H7 (cell line): ENCODE measurements around the gene RGS7. TPM values are rescaled to one million over a fixed set of nuclear protein-coding genes. Genes with fewer than 3 reads are reported as not detected.
"Not testable (repeated sequence)": the region's sequence is repeated elsewhere in the genome, so short reads cannot be mapped to it uniquely, and the experiment has no call there.

Source experiments
- DNase-seq: peaks from one replicate; pipeline ENCODE4 v3.0.0; 2012
- H3K27me3 ChIP-seq: 2 replicates; pipeline ENCODE4 v1.6.0; 2011; ENCODE audit warnings: mild to moderate bottlenecking, low read length; ENCODE audit not compliant: control insufficient read depth, insufficient read depth
- H3K36me3 ChIP-seq: replicated peaks from 2 replicates; pipeline ENCODE4 v1.5.1; 2011; ENCODE audit warnings: low read length; ENCODE audit not compliant: control insufficient read depth, insufficient read depth
- H3K4me3 ChIP-seq: 2 replicates; pipeline ENCODE4 v1.5.1; 2011; ENCODE audit warnings: low read depth, mild to moderate bottlenecking, control low read depth, low read length, moderate library complexity; ENCODE audit not compliant: insufficient read depth
- total RNA-seq: library from RNA; depleted of rRNA; stranded (reverse); fragments of >200 nt; shearing (Covaris generic); gene quantifications from 2 replicates; pipeline ENCODE4 v1.2.3, GENCODE V29; 2014

RGS7 gene
- total RNA-seq, 1 experiment from 2014 or later: 1.6 TPM

DNA sequence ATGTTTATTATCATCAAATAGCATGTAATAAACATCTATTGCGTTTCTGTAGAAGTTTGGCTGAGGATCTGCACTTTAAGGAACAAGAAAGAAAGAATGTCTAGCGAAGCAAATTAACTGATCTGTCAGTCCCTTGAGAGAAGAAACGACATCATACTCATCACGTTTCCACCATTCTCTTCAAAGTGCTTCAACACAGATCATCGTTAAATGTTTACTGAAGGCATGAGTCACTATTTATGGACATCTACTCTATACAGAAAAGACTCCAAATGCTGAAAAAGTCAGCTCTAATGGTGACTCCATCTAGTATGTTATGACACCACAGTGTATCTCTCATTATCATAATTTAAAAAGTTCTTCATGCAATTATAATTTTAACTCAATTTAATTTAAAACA is 369.1 kb downstream of the RGS7 start:
- DNase-seq: no peak
- Histone ChIP-seq H3K36me3 (no peaks in the 10 kb centered on the region), H3K27me3 (no peaks in the 10 kb centered on the region), H3K4me3 (no peak overlapping the region)

DNA sequence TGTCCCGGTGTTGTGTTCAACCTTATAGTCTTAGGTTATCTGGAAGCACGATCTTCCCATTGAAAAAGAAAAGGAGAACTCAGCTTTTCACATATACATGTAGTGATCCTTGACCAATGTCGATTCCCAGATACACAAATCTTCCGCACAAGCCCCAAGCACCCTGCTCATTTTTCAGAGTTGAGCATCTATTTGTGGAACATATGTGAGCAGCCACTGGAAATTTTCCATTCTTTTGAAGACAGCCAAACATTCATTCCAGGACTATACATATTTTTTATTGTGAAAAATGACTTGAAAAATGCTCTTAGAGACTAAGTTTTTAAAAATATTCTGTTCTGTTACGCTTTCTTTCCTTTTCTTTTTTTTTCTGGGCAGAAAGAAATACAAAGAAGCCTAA is 371.9 kb downstream of the RGS7 start:
- Histone ChIP-seq H3K4me3 (no peak overlapping the region), H3K27me3 (no peaks in the 10 kb centered on the region), H3K36me3 (no peaks in the 10 kb centered on the region)
- DNase-seq: no peak

- H3K36me3 ChIP-seq: no peaks in the 10 kb centered on the region
- DNase-seq: no peak
- H3K4me3 ChIP-seq: no peak overlapping the region
- no peaks in the 10 kb centered on the region for H3K27me3 ChIP-seq
These were observed 376.7 kb downstream of the RGS7 start for GRCh38 chr1:240980342-240980741.

GRCh38 chr1:240976685-240977084 is 380.3 kb downstream of the RGS7 start:
- Histone ChIP-seq H3K36me3 (no peaks in the 10 kb centered on the region), H3K4me3 (no peak overlapping the region)

DNA sequence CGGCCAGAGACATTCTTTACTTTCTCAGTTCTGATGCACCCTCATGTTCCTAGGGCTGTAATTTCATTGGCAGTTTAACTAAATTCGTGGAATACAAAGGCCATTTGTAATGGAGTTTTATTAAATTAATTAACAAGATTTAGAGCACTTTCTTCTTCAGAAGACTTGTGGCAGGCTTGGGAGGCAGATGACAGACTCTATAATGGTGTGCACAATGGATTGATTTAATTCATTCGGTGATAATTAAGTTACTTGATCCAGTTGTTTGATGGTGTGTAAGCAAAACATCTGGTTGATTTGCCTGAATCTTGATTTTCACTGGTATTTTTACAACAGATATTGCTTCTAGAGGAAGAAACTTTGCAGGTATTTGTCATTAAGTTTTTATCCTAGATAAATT is 383.1 kb downstream of the RGS7 start:
- Histone ChIP-seq H3K4me3 (no peak overlapping the region), H3K36me3 (no peaks in the 10 kb centered on the region), H3K27me3 (no peaks in the 10 kb centered on the region)
- no peak for DNase-seq

More at GRCh38 chr1:240976685-240977084, 380.3 kb downstream of the RGS7 start:
- no peaks in the 10 kb centered on the region for H3K27me3 ChIP-seq
- no peak for DNase-seq

GRCh38 chr1:240972059-240972458 is 384.9 kb downstream of the RGS7 start:
- DNase-seq, H3K36me3 ChIP-seq, H3K4me3 ChIP-seq, H3K27me3 ChIP-seq: not testable (repeated sequence)

- H3K27me3 ChIP-seq: no peaks in the 10 kb centered on the region
- H3K4me3 ChIP-seq: no peak overlapping the region
- H3K36me3 ChIP-seq: no peaks in the 10 kb centered on the region
- DNase-seq: no peak
These were observed 386.8 kb downstream of the RGS7 start for GRCh38 chr1:240970253-240970652.

DNA sequence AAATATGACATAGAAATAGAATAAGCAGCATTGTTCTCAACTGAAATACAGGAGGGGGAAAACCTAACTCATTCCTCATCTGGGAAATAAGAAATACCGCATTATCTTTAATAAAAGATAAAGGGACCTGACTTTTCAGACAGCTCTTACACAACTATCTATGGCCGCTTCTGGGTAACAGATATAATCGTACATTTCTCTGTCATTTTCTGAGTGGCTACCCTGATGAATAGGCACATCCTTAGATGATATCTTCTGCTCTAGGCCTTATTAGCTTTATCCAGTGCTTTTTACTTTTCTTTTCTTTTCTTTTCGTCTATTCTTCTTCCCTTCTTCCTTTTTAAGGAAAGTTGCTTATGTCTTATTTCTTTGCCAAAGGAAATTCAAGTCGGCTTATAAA is 388.1 kb downstream of the RGS7 start:
- Histone ChIP-seq H3K36me3 (no peaks in the 10 kb centered on the region), H3K4me3 (no peak overlapping the region)

GRCh38 chr1:240967070-240967724 is 389.8 kb downstream of the RGS7 start:
- no peak overlapping the region for H3K4me3 ChIP-seq
- no peaks in the 10 kb centered on the region for H3K36me3 ChIP-seq
- no peaks in the 10 kb centered on the region for H3K27me3 ChIP-seq
- DNase-seq: peak; percentile 16

More for the DNA sequence above, 388.1 kb downstream of the RGS7 start:
- DNase-seq: no peak
- H3K27me3 ChIP-seq: no peaks in the 10 kb centered on the region

DNA sequence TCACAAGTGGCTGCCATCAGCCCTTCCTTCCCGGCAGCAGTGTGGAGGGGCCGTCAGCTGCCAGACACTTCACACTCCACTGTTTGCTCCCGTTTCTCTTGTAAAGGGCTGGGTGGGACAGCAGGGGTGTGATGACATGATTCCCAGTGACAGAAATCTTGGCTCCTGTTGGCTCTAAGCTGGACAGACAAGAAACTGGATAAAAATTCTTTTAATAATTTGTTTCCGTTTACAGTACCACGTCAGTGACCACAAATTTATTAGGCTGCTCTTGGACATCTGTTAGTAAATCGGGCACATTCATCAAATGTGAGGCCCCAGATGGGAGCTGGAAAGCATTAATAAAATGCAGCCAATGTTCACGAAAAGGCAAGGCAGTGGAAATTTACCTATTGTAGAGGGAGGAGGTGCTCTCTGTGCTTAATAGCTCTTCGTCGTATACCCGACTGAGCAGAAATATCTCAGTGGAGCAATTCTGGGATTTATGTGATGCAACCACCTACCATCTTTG is 391.4 kb downstream of the RGS7 start:
- Histone ChIP-seq H3K36me3 (no peaks in the 10 kb centered on the region), H3K27me3 (no peaks in the 10 kb centered on the region), H3K4me3 (no peak overlapping the region)
- no peak for DNase-seq

GRCh38 chr1:240962086-240962485 is 394.9 kb downstream of the RGS7 start:
- DNase-seq: no peak
- H3K4me3 ChIP-seq: no peak overlapping the region
- H3K27me3 ChIP-seq: no peaks in the 10 kb centered on the region
- no peaks in the 10 kb centered on the region for H3K36me3 ChIP-seq

- no peak for DNase-seq
- no peak overlapping the region for H3K4me3 ChIP-seq
- H3K27me3 ChIP-seq: no peaks in the 10 kb centered on the region
- no peaks in the 10 kb centered on the region for H3K36me3 ChIP-seq
These were observed 400.6 kb downstream of the RGS7 start for GRCh38 chr1:240956424-240956823.

GRCh38 chr1:240956020-240956419 is 401.0 kb downstream of the RGS7 start:
- no peaks in the 10 kb centered on the region for H3K36me3 ChIP-seq
- H3K4me3 ChIP-seq: no peak overlapping the region
- no peak for DNase-seq
- no peaks in the 10 kb centered on the region for H3K27me3 ChIP-seq

DNA sequence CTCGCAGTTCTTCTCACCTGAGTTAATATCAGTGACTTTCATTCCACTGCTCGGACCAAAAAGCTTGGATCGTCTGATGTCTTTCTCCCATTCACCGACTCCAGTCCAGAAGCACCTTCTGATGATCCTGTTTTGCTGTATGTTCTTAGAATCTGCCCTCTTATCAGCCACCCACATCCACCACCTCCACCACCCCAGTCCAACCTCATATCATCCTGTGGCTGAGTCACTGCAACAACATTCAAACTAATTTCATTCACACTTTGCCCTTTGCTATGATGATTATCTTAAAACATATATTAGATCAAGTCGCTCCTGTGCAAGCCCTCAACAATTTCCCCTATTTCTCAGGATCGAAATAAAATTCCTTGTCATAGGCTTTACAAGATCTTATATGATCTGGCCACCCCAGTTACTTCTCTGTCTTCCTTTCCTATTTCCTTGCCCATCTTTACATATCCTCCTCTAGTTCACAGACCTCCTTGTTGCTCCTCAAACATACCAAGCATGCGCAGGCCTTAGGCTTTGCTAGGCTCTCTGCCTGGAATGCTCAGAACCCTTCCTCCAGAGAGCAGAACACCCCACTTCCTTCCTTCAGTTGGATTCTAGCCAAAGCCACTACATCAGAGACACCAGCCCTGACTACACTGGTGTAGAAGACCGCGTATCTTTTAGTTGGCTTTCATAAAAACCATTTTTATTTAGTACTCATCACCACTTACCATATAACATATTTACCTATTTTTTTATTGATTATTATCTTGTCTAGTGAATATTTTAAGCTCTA is 409.4 kb downstream of the RGS7 start:
- Histone ChIP-seq H3K4me3 (no peak overlapping the region), H3K36me3 (no peaks in the 10 kb centered on the region), H3K27me3 (no peaks in the 10 kb centered on the region)
- no peak for DNase-seq

DNA sequence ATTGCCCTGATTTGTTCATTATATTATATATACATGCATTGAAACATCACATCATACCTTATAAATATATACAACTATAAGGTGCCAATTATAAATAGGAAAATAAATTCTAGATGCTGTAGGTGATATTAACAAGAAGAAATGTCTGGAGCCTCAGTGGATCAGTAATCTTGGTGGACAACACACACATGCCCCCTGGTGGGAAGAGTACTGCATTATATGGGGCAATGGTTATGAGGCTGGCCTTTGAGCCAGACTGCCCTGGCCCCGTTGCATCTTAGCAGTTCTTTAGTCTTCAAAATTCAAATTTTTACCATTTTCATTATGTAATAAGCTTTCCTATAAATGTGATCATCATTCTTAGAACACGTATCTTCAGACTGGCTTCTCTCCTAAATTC is 410.1 kb downstream of the RGS7 start:
- Histone ChIP-seq H3K27me3 (no peaks in the 10 kb centered on the region), H3K4me3 (no peak overlapping the region), H3K36me3 (no peaks in the 10 kb centered on the region)
- no peak for DNase-seq
